SK-N-SH (cell line): ENCODE data around the gene HIPK2.

ENCODE experiments used
- CHD2 ChIP-seq: fragments of 150-350 bp; IDR thresholded peaks from 2 replicates; pipeline ENCODE4 v1.6.1; 2018; ENCODE audit warnings: low read length; ENCODE audit not compliant: partially characterized antibody
- CTCF ChIP-seq: fragments of 200-600 bp; sonication (generic); IDR thresholded peaks from 2 replicates; pipeline ENCODE4 v1.6.1; 2017; ENCODE audit warnings: antibody characterized with exemption, mild to moderate bottlenecking, moderate library complexity
- EP300 ChIP-seq, 2 experiments: IDR thresholded peaks; 2 replicates each; pipeline versions ENCODE4 v1.4.0 to v1.6.1; 2012; ENCODE audit warnings: borderline replicate concordance in 1 of 2, low read depth in 1 of 2, low read length in 1 of 2
- MXI1 ChIP-seq: IDR thresholded peaks from 2 replicates; pipeline ENCODE4 v1.6.1; 2012; ENCODE audit warnings: mild to moderate bottlenecking, low read depth, low read length, improper control_type of control experiment
- NFIC ChIP-seq: IDR thresholded peaks from 2 replicates; pipeline ENCODE4 v1.4.0; 2012; ENCODE audit warnings: borderline replicate concordance
- TEAD4 ChIP-seq: IDR thresholded peaks from 2 replicates; pipeline ENCODE4 v1.4.0; 2012; ENCODE audit warnings: mild to moderate bottlenecking, borderline replicate concordance; ENCODE audit not compliant: insufficient read depth

GRCh38 chr7:139821349-139822105, 43.7 kb upstream of the HIPK2 start:
- TF ChIP-seq CTCF (no peak), NFIC (no peak), EP300 (IDR thresholded peaks at IDR 0.05; ENCODE audit: borderline replicate concordance in 1 of 2, low read depth in 1 of 2, low read length in 1 of 2) (no peak), CHD2 (no peak), MXI1 (no peak), TEAD4 (no peak)
